Lung (tissue), 12 donors: ENCODE data around the gene STH. TPM values are rescaled to one million over a fixed set of nuclear protein-coding genes. Genes with fewer than 3 reads are reported as not detected.

Experiments
- ATAC-seq: fragments of 200-7000 bp; cut with Tn5 transposase; one replicate; pipeline ENCODE4 v1.9.1; 2020; ENCODE audit warnings: moderate number of reproducible peaks; ENCODE audit not compliant: insufficient read depth, low FRiP score
- DNase-seq, 3 donors: peaks; one replicate each; pipeline ENCODE4 v3.0.0-alpha.2; 2013 to 2017
- H3K27ac ChIP-seq, 2 donors: one replicate each; pipeline ENCODE4 v1.5.1; 2013; ENCODE audit warnings: mild to moderate bottlenecking in 2 of 2, moderate library complexity in 2 of 2, control low read depth in 1 of 2, inconsistent platforms in 1 of 2, low read depth in 1 of 2, low read length in 1 of 2
- H3K27me3 ChIP-seq, 3 donors: one replicate each; pipeline ENCODE4 v1.5.1; 2013; ENCODE audit warnings: low read length in 2 of 3; ENCODE audit not compliant: control insufficient read depth in 3 of 3, insufficient read depth in 3 of 3
- H3K36me3 ChIP-seq, 4 donors: one replicate each; pipeline ENCODE4 v1.5.1; 2013; ENCODE audit warnings: low read length in 4 of 4, mild to moderate bottlenecking in 1 of 4, moderate library complexity in 1 of 4; ENCODE audit not compliant: control insufficient read depth in 4 of 4, insufficient read depth in 4 of 4
- H3K4me1 ChIP-seq, 5 donors: one replicate each; pipeline ENCODE4 v1.5.1; 2013; ENCODE audit warnings: low read length in 5 of 5, mild to moderate bottlenecking in 2 of 5, moderate library complexity in 1 of 5; ENCODE audit not compliant: control insufficient read depth in 5 of 5, insufficient read depth in 5 of 5
- H3K4me3 ChIP-seq: one replicate; pipeline ENCODE4 v1.5.1; 2013; ENCODE audit warnings: mild to moderate bottlenecking, control low read depth, moderate library complexity
- H3K9ac ChIP-seq, 2 donors: one replicate each; pipeline ENCODE4 v1.5.1; 2013; ENCODE audit warnings: low read length in 2 of 2, control low read depth in 1 of 2; ENCODE audit not compliant: insufficient read depth in 1 of 2
- H3K9me3 ChIP-seq, 4 donors: one replicate each; pipeline ENCODE4 v1.5.1; 2013; ENCODE audit warnings: low read length in 3 of 4, mild to moderate bottlenecking in 1 of 4, moderate library complexity in 1 of 4; ENCODE audit not compliant: control insufficient read depth in 4 of 4, insufficient read depth in 3 of 4
- WGBS, 2 donors: extraction: QIAGEN DNeasy Blood & Tissue Kit; methylation state at CpG; one replicate each; pipeline ENCODE4 v1.1.7; 2013; 5-methylcytosine and 5-hydroxymethylcytosine counted together
- polyA plus RNA-seq, 2 donors: library from polyadenylated mRNA; stranded (reverse); fragments of 200-250 nt; gene quantifications; one replicate each; pipeline ENCODE4 v1.2.1, GENCODE V29; 2013
- total RNA-seq, 2 donors: library from RNA; depleted of rRNA in 1 of 2; stranded (reverse); fragments of >200 nt in 1 of 2; gene quantifications; one replicate each; pipeline ENCODE4 v1.2.1, GENCODE V29; 2014 to 2021
- TF ChIP-seq, protein P1 (sequence below): IDR thresholded peaks from 2 replicates; pipeline ENCODE4 v1.5.1; 2012; ENCODE audit warnings: mild to moderate bottlenecking; ENCODE audit errors: control extremely low read depth, extremely low read depth
- donor health status: control.
- donor health status: control.
- donor health status: Bipolar disorder and iron deficiency.
- donor health status: healthy.
- donor health status: DM: yes; HTN: yes; CAD: no.

Gene STH
- total and polyA plus RNA-seq, 4 donors = not detected

DNA sequence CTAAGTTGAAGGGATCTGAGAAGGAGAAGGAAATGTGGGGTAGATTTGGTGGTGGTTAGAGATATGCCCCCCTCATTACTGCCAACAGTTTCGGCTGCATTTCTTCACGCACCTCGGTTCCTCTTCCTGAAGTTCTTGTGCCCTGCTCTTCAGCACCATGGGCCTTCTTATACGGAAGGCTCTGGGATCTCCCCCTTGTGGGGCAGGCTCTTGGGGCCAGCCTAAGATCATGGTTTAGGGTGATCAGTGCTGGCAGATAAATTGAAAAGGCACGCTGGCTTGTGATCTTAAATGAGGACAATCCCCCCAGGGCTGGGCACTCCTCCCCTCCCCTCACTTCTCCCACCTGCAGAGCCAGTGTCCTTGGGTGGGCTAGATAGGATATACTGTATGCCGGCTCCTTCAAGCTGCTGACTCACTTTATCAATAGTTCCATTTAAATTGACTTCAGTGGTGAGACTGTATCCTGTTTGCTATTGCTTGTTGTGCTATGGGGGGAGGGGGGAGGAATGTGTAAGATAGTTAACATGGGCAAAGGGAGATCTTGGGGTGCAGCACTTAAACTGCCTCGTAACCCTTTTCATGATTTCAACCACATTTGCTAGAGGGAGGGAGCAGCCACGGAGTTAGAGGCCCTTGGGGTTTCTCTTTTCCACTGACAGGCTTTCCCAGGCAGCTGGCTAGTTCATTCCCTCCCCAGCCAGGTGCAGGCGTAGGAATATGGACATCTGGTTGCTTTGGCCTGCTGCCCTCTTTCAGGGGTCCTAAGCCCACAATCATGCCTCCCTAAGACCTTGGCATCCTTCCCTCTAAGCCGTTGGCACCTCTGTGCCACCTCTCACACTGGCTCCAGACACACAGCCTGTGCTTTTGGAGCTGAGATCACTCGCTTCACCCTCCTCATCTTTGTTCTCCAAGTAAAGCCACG, 28.3 kb downstream of the STH start:
- Histone ChIP-seq H3K9me3 (no peaks in the 10 kb centered on the region), H3K27me3 (no peaks in the 10 kb centered on the region), H3K4me1 (no peaks in the 10 kb centered on the region), H3K9ac (no peak overlapping the region), H3K36me3 (peaks cover 10 to 40% (median 24%) of the 10 kb centered on the region in 4 donors), H3K4me3 (no peak overlapping the region), H3K27ac (peak overlapping the region in 1 of 2 donors; percentile 13)
- ATAC-seq (no peak), DNase-seq (no peak)
- WGBS, 2 donors = 51 to 74% methylated on average over 12 of the region's 12 CpGs
- TF ChIP-seq, protein P1, sequence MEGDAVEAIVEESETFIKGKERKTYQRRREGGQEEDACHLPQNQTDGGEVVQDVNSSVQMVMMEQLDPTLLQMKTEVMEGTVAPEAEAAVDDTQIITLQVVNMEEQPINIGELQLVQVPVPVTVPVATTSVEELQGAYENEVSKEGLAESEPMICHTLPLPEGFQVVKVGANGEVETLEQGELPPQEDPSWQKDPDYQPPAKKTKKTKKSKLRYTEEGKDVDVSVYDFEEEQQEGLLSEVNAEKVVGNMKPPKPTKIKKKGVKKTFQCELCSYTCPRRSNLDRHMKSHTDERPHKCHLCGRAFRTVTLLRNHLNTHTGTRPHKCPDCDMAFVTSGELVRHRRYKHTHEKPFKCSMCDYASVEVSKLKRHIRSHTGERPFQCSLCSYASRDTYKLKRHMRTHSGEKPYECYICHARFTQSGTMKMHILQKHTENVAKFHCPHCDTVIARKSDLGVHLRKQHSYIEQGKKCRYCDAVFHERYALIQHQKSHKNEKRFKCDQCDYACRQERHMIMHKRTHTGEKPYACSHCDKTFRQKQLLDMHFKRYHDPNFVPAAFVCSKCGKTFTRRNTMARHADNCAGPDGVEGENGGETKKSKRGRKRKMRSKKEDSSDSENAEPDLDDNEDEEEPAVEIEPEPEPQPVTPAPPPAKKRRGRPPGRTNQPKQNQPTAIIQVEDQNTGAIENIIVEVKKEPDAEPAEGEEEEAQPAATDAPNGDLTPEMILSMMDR = no peak

- Histone ChIP-seq H3K4me3 (no peak overlapping the region), H3K27ac (no peak overlapping the region), H3K9me3 (no peaks in the 10 kb centered on the region), H3K36me3 (peaks cover 14 to 46% (median 26%) of the 10 kb centered on the region in 4 donors), H3K27me3 (no peaks in the 10 kb centered on the region), H3K9ac (no peak overlapping the region), H3K4me1 (no peaks in the 10 kb centered on the region)
- ATAC-seq = no peak
- no peak for DNase-seq
- TF ChIP-seq, protein P1 = no peak
- 83 to 89% methylated on average over 4 of the region's 4 CpGs for WGBS, 2 donors
Observed at GRCh38 chr17:46027976-46028325, 28.9 kb downstream of the STH start.

GRCh38 chr17:46028374-46028773, 29.3 kb downstream of the STH start:
- ATAC-seq = no peak
- H3K36me3 ChIP-seq = peaks cover 17 to 48% (median 30%) of the 10 kb centered on the region in 4 donors
- H3K4me3 ChIP-seq = no peak overlapping the region
- H3K9me3 ChIP-seq = no peaks in the 10 kb centered on the region
- H3K27ac ChIP-seq = no peak overlapping the region
- no peak overlapping the region for H3K9ac ChIP-seq
- TF ChIP-seq, protein P1 = no peak
- DNase-seq = no peak
- 85 to 92% methylated on average over 3 of the region's 3 CpGs for WGBS, 2 donors
- H3K4me1 ChIP-seq = no peaks in the 10 kb centered on the region
- no peaks in the 10 kb centered on the region for H3K27me3 ChIP-seq
